ENCODE results near the gene CPNE6. TPM values are rescaled to one million over a fixed set of nuclear protein-coding genes. Genes with fewer than 3 reads are reported as not detected.
"Not testable (repeated sequence)": the region's sequence is repeated elsewhere in the genome, so short reads cannot be mapped to it uniquely, and the experiment has no call there.

Gene CPNE6
- total RNA-seq, 1 experiment from 2014 or later, result not detected

DNA sequence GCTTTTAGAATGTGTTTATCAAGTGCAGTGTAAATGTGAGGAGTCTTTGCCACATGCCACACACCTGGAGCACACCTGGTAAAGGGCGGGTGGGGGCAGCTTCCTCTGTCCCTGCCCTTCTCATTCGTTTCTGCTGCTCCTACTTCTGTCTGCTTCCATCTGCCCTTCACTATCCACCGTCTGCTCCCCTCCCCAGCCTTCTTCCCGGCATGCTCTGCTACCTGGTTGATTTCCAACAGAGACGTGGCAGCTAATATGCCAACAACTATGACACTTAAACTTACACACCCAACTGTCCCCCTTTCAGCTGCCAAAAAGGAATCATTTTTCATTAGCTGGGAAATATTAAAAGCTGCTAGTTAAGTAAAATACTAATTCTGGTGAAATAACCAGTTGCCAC lies 28.6 kb upstream of the CPNE6 start:
- no TSS peak for BruUV-seq (replicated peaks)
- intact Hi-C loops (cut with micrococcal nuclease; ENCODE audit: unreplicated experiment), result no loop called here
- no peak for TF ChIP-seq EZH2 (IDR thresholded peaks at IDR 0.05; ENCODE audit: borderline replicate concordance, low read depth, low read length, poor library complexity, severe bottlenecking)
- TF ChIP-seq, protein P1, sequence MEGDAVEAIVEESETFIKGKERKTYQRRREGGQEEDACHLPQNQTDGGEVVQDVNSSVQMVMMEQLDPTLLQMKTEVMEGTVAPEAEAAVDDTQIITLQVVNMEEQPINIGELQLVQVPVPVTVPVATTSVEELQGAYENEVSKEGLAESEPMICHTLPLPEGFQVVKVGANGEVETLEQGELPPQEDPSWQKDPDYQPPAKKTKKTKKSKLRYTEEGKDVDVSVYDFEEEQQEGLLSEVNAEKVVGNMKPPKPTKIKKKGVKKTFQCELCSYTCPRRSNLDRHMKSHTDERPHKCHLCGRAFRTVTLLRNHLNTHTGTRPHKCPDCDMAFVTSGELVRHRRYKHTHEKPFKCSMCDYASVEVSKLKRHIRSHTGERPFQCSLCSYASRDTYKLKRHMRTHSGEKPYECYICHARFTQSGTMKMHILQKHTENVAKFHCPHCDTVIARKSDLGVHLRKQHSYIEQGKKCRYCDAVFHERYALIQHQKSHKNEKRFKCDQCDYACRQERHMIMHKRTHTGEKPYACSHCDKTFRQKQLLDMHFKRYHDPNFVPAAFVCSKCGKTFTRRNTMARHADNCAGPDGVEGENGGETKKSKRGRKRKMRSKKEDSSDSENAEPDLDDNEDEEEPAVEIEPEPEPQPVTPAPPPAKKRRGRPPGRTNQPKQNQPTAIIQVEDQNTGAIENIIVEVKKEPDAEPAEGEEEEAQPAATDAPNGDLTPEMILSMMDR (conservative IDR thresholded peaks at IDR 0.05; ENCODE audit: low read depth, low read length), result no peak
- Histone ChIP-seq H3K27me3 (replicated peaks; ENCODE audit: insufficient read depth, low read depth, low read length, poor library complexity) (no peaks in the 10 kb centered on the region), H3K9me3 (ENCODE audit: low read depth, low read length, poor library complexity, severe bottlenecking) (no peaks in the 10 kb centered on the region), H3K36me3 (ENCODE audit: insufficient read depth, low read length, poor library complexity, severe bottlenecking) (no peaks in the 10 kb centered on the region), H3K4me1 (ENCODE audit: insufficient read depth, low read length, poor library complexity, severe bottlenecking) (no peaks in the 10 kb centered on the region), H3K4me3 (ENCODE audit: low read depth, low read length, poor library complexity, severe bottlenecking) (no peak overlapping the region), H3K27ac (ENCODE audit: low read depth, low read length, poor library complexity, severe bottlenecking) (no peak overlapping the region)
- DNase-seq (ENCODE audit: low spot score), result no peak
- CTCF ChIA-PET, result no interaction called here
- POLR2A ChIA-PET (ENCODE audit: low non-redundant PET), result no interaction called here

DNA sequence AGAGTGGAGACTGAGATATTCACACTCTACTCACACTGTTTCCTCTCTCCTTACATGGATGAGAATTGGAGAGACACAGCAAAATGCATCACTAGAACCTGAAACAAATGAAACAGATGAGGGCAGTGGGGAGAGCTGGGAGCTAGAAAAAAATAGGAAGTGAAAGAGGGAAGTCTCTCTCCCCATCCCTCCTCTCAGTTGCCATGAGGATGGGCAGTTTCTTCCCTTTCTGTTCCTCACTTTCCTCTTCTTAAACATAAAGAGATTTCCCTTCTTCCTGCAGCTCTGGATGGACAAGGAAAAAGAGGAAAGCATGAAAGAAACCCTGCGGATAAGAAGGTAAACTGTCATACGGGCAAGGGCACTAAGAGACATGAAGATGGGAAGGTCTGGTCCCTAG lies 22.4 kb upstream of the CPNE6 start:
- H3K27ac ChIP-seq (ENCODE audit: low read depth, low read length, poor library complexity, severe bottlenecking); DNase-seq (ENCODE audit: low spot score); BruUV-seq (replicated peaks); H3K4me1 ChIP-seq (ENCODE audit: insufficient read depth, low read length, poor library complexity, severe bottlenecking); H3K4me3 ChIP-seq (ENCODE audit: low read depth, low read length, poor library complexity, severe bottlenecking); POLR2A ChIA-PET (ENCODE audit: low non-redundant PET); intact Hi-C loops (cut with micrococcal nuclease; ENCODE audit: unreplicated experiment); H3K36me3 ChIP-seq (ENCODE audit: insufficient read depth, low read length, poor library complexity, severe bottlenecking); H3K9me3 ChIP-seq (ENCODE audit: low read depth, low read length, poor library complexity, severe bottlenecking); CTCF ChIA-PET: not testable (repeated sequence)
- H3K27me3 ChIP-seq (replicated peaks; ENCODE audit: insufficient read depth, low read depth, low read length, poor library complexity), result peaks cover 11% of the 10 kb centered on the region

DNA sequence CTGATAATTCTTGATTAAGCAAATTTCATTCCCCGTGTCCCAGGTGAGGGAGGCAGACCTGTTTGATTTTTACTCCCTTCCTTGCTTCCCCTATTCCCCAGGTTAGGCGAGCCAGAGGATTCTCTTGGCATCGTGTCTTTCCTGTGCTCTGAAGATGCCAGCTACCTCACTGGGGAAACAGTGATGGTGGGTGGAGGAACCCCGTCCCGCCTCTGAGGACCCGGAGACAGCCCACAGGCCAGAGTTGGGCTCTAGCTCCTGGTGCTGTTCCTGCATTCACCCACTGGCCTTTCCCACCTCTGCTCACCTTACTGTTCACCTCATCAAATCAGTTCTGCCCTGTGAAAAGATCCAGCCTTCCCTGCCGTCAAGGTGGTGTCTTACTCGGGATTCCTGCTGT lies 20.6 kb upstream of the CPNE6 start:
- H3K4me3 ChIP-seq (ENCODE audit: low read depth, low read length, poor library complexity, severe bottlenecking); DNase-seq (ENCODE audit: low spot score); H3K27ac ChIP-seq (ENCODE audit: low read depth, low read length, poor library complexity, severe bottlenecking); intact Hi-C loops (cut with micrococcal nuclease; ENCODE audit: unreplicated experiment); H3K4me1 ChIP-seq (ENCODE audit: insufficient read depth, low read length, poor library complexity, severe bottlenecking); H3K36me3 ChIP-seq (ENCODE audit: insufficient read depth, low read length, poor library complexity, severe bottlenecking); CTCF ChIA-PET; H3K9me3 ChIP-seq (ENCODE audit: low read depth, low read length, poor library complexity, severe bottlenecking); POLR2A ChIA-PET (ENCODE audit: low non-redundant PET); BruUV-seq (replicated peaks): not testable (repeated sequence)
- H3K27me3 ChIP-seq (replicated peaks; ENCODE audit: insufficient read depth, low read depth, low read length, poor library complexity), result peaks cover 11% of the 10 kb centered on the region

DNA sequence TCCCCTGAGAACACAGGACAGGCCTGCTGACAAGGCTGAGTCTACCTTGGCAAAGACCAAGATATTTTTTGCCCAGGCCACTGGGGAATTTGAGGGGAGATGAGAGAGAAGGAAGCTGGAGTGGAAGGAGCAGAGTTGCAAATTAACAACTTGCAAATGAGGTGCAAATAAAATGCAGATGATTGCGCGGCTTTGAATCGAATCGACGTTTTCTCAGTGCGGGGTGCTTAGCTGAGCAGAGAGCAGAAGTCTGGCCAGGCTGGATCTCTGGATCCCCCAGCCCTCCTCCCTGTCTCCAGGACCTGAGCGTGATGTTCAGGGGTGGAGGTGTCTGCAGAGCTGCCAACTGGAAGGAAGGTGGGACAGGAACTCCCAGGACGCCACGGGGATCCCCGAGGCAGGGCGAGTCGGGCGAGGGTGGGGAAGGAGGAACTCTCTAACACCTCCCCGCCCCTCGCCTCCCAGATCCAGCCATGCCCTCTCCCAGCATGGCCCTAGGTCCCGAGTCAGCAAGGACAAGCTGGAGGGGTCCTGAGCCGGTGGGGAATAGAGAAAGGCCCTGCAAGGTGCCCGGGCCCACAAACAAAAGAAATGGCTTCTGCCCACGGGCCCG lies 20.1 kb upstream of the CPNE6 start:
- no TSS peak for BruUV-seq (replicated peaks)
- POLR2A ChIA-PET (ENCODE audit: low non-redundant PET), result interaction anchor here (0.6 kb wide), 1 partner anchor 1062 kb away, joined by 3 read pairs; no protein-coding TSS in a partner anchor
- intact Hi-C loops (cut with micrococcal nuclease; ENCODE audit: unreplicated experiment), result no loop called here
- DNase-seq (ENCODE audit: low spot score), result no peak
- Histone ChIP-seq H3K27ac (ENCODE audit: low read depth, low read length, poor library complexity, severe bottlenecking) (peak overlapping the region; percentile 69), H3K27me3 (replicated peaks; ENCODE audit: insufficient read depth, low read depth, low read length, poor library complexity) (peaks cover 11% of the 10 kb centered on the region), H3K36me3 (ENCODE audit: insufficient read depth, low read length, poor library complexity, severe bottlenecking) (no peaks in the 10 kb centered on the region), H3K4me3 (ENCODE audit: low read depth, low read length, poor library complexity, severe bottlenecking) (peak overlapping the region; percentile 65), H3K4me1 (ENCODE audit: insufficient read depth, low read length, poor library complexity, severe bottlenecking) (peaks cover 5% of the 10 kb centered on the region), H3K9me3 (ENCODE audit: low read depth, low read length, poor library complexity, severe bottlenecking) (no peaks in the 10 kb centered on the region)
- TF ChIP-seq, protein P1 (conservative IDR thresholded peaks at IDR 0.05; ENCODE audit: low read depth, low read length), result no peak
- TF ChIP-seq EZH2 (IDR thresholded peaks at IDR 0.05; ENCODE audit: borderline replicate concordance, low read depth, low read length, poor library complexity, severe bottlenecking), result no peak
- CTCF ChIA-PET, result no interaction called here

All from A673 (cell line).